Activated B cell treated with CpG ODN at 0.5 μM for 24 hours (primary cell): ENCODE data around the gene LAT. TPM values are rescaled to one million over a fixed set of nuclear protein-coding genes. Genes with fewer than 3 reads are reported as not detected.
"Not testable (repeated sequence)": the region's sequence is repeated elsewhere in the genome, so short reads cannot be mapped to it uniquely, and the experiment has no call there.

Source experiments
- ATAC-seq: fragments of 200-7000 bp; cut with Tn5 transposase; one replicate; pipeline ENCODE4 v1.10.0; 2021; ENCODE audit warnings: low read depth, mild to moderate bottlenecking, moderate library complexity
- CTCF ChIA-PET: fragments of 350-600 bp; sonication (Branson Sonifier 250); formaldehyde crosslinking; loops from one replicate; lab custom pipeline; 2021; ENCODE audit warnings: antibody characterized with exemption; lab: Charles Lee
- POLR2A ChIA-PET: fragments of 350-600 bp; sonication (Branson Sonifier 250); formaldehyde crosslinking; loops from one replicate; lab custom pipeline; 2021; ENCODE audit warnings: antibody characterized with exemption; lab: Charles Lee
- DNase-seq: peaks from one replicate; pipeline ENCODE4 v3.0.0; 2022
- H3K27ac Mint-ChIP-seq: one replicate; pipeline ENCODE4 v1.8.0; 2020; ENCODE audit warnings: mixed read lengths
- H3K27me3 Mint-ChIP-seq: one replicate; pipeline ENCODE4 v1.8.0; 2021; ENCODE audit warnings: mixed read lengths
- H3K36me3 Mint-ChIP-seq: one replicate; pipeline ENCODE4 v1.8.0; 2021; ENCODE audit warnings: low read depth, mixed read lengths
- H3K4me1 Mint-ChIP-seq: one replicate; pipeline ENCODE4 v1.8.0; 2021; ENCODE audit warnings: mixed read lengths
- H3K4me3 Mint-ChIP-seq: one replicate; pipeline ENCODE4 v1.8.0; 2020; ENCODE audit warnings: mild to moderate bottlenecking, mixed read lengths
- H3K9me3 Mint-ChIP-seq: one replicate; pipeline ENCODE4 v1.8.0; 2020; ENCODE audit warnings: mixed read lengths
- CTCF ChIP-seq: fragments of 200-600 bp; IDR thresholded peaks from one replicate; pipeline ENCODE4 v1.8.0; 2022; ENCODE audit warnings: antibody characterized with exemption, mild to moderate bottlenecking
- intact Hi-C: fragments of 100-400 bp; cut with micrococcal nuclease; formaldehyde crosslinking; loops from one replicate; pipeline ENCODE4 v1.15.1; 2024
- total RNA-seq: library from RNA; stranded (reverse); gene quantifications from 2 replicates; pipeline ENCODE4 v1.2.3, GENCODE V29; 2022

Gene LAT
- total RNA-seq, 1 donor from 2014 or later: 6.2 TPM

GRCh38 chr16:28937222-28937876 is 47.5 kb upstream of the LAT start:
- Mint-ChIP-seq H3K4me1 (peaks cover 49% of the 10 kb centered on the region), H3K27ac (peak overlapping the region; percentile 61), H3K36me3 (peaks cover 67% of the 10 kb centered on the region), H3K27me3 (no peaks in the 10 kb centered on the region), H3K9me3 (no peaks in the 10 kb centered on the region), H3K4me3 (no peak overlapping the region)
- CTCF ChIA-PET: interaction anchor here (2.5 kb wide), 1 partner anchor 14 kb away, joined by 8 read pairs; no protein-coding TSS in a partner anchor
- no peak for DNase-seq
- intact Hi-C loops: no loop called here
- no peak for TF ChIP-seq CTCF
- POLR2A ChIA-PET: interaction anchor here (1.0 to 12.8 kb wide), 2 partner anchors 14 to 15 kb away, joined by 3 to 192 read pairs; partner anchors contain the start of gene RABEP2
- no peak for ATAC-seq

GRCh38 chr16:28938721-28939120 is 46.1 kb upstream of the LAT start:
- Mint-ChIP-seq H3K4me3 (no peak overlapping the region), H3K27ac (peak overlapping the region; percentile 69), H3K27me3 (no peaks in the 10 kb centered on the region), H3K4me1 (peaks cover 35% of the 10 kb centered on the region), H3K9me3 (no peaks in the 10 kb centered on the region), H3K36me3 (peaks cover 58% of the 10 kb centered on the region)
- DNase-seq (no peak), ATAC-seq (no peak)
- POLR2A ChIA-PET: interaction anchor here (12.8 kb wide), 1 partner anchor 15 kb away, joined by 192 read pairs; the partner anchor contains the start of gene RABEP2
- CTCF ChIA-PET: no interaction called here
- intact Hi-C loops: no loop called here
- TF ChIP-seq CTCF: no peak

- H3K27ac Mint-ChIP-seq, H3K9me3 Mint-ChIP-seq, intact Hi-C loops, DNase-seq, ATAC-seq, CTCF ChIA-PET, H3K27me3 Mint-ChIP-seq, H3K4me3 Mint-ChIP-seq: not testable (repeated sequence)
- POLR2A ChIA-PET: interaction anchor here (12.8 kb wide), 1 partner anchor 17 kb away, joined by 192 read pairs; the partner anchor contains the start of gene RABEP2
- H3K4me1 Mint-ChIP-seq: peaks cover 25% of the 10 kb centered on the region
- H3K36me3 Mint-ChIP-seq: peaks cover 47% of the 10 kb centered on the region
Measured at GRCh38 chr16:28939825-28940224, 45.0 kb upstream of the LAT start.

GRCh38 chr16:28943281-28943680 is 41.6 kb upstream of the LAT start:
- peak overlapping the region; percentile 8 for H3K27ac Mint-ChIP-seq
- TF ChIP-seq CTCF: no peak
- DNase-seq (no peak), ATAC-seq (no peak)
- CTCF ChIA-PET: interaction anchor here (1.5 to 4.0 kb wide), 6 partner anchors 11 to 95 kb away, joined by 5 to 60 read pairs (median 30); partner anchors contain the start of genes CD19, SH2B1 and TUFM
- H3K36me3 Mint-ChIP-seq: peaks cover 16% of the 10 kb centered on the region
- H3K9me3 Mint-ChIP-seq: no peaks in the 10 kb centered on the region
- POLR2A ChIA-PET: interaction anchor here (1.1 to 12.8 kb wide), 7 partner anchors 10 to 120 kb away, joined by 3 to 192 read pairs (median 6); partner anchors contain the start of genes ATXN2L, CD19, RABEP2 and SH2B1
- intact Hi-C loops: no loop called here
- H3K4me3 Mint-ChIP-seq: no peak overlapping the region
- peaks cover 11% of the 10 kb centered on the region for H3K4me1 Mint-ChIP-seq
- no peaks in the 10 kb centered on the region for H3K27me3 Mint-ChIP-seq

GRCh38 chr16:28946681-28947080 is 38.2 kb upstream of the LAT start:
- TF ChIP-seq CTCF: no peak
- intact Hi-C loops: loop anchor here (5.0 kb wide), 1 partner anchor 34 kb away; no protein-coding TSS in a partner anchor
- Mint-ChIP-seq H3K27ac (no peak overlapping the region), H3K4me1 (peaks cover 18% of the 10 kb centered on the region), H3K9me3 (no peaks in the 10 kb centered on the region), H3K4me3 (no peak overlapping the region), H3K36me3 (peaks cover 4% of the 10 kb centered on the region), H3K27me3 (no peaks in the 10 kb centered on the region)
- DNase-seq (no peak), ATAC-seq (no peak)
- ChIA-PET CTCF (interaction anchor here (0.6 to 1.8 kb wide), 4 partner anchors 23 to 398 kb away, joined by 3 to 4 read pairs (median 3); partner anchors contain the start of gene TUFM), POLR2A (interaction anchor here (0.7 kb wide), 1 partner anchor 123 kb away, joined by 3 read pairs; no protein-coding TSS in a partner anchor)
